HL-60 (cell line): ENCODE data around the gene HGD.

ENCODE experiments used
- DNase-seq, 2 experiments: peaks; one replicate each; pipeline ENCODE4 v3.0.0-alpha.2; 2010 to 2020; ENCODE audit warnings: low read depth in 1 of 2, low spot score in 1 of 2
- H3K27ac ChIP-seq: fragments of 250-450 bp; sonication (Bioruptor Pico); replicated peaks from 2 replicates; pipeline ENCODE4 v1.5.1; 2020; ENCODE audit warnings: mild to moderate bottlenecking, moderate library complexity
- H3K27me3 ChIP-seq: fragments of 250-450 bp; sonication (Bioruptor Pico); 2 replicates; pipeline ENCODE4 v1.5.1; 2021; ENCODE audit warnings: mild to moderate bottlenecking, moderate library complexity; ENCODE audit not compliant: insufficient read depth, poor library complexity, severe bottlenecking
- H3K4me3 ChIP-seq: replicated peaks from 2 replicates; pipeline ENCODE4 v1.5.1; 2011; ENCODE audit warnings: mild to moderate bottlenecking, control low read depth, low read length; ENCODE audit not compliant: insufficient read depth
- CTCF ChIP-seq: IDR thresholded peaks from one replicate; pipeline ENCODE4 v1.5.1; 2011; ENCODE audit warnings: low read length, control low read depth, inconsistent platforms; ENCODE audit not compliant: insufficient read depth
- GABPA ChIP-seq: IDR thresholded peaks from 2 replicates; pipeline ENCODE4 v1.6.1; 2012; ENCODE audit warnings: low read depth
- POLR2AphosphoS5 ChIP-seq: IDR thresholded peaks from 2 replicates; pipeline ENCODE4 v1.6.1; 2012; ENCODE audit warnings: low read depth
- REST ChIP-seq: IDR thresholded peaks from 2 replicates; pipeline ENCODE4 v1.6.1; 2012; ENCODE audit warnings: low read depth; ENCODE audit not compliant: insufficient replicate concordance
- SPI1 ChIP-seq: IDR thresholded peaks from 2 replicates; pipeline ENCODE4 v1.6.1; 2012; ENCODE audit warnings: low read depth, mild to moderate bottlenecking, borderline replicate concordance

Gene HGD

GRCh38 chr3:120689395-120689794 lies 7.4 kb upstream of the HGD start:
- TF ChIP-seq POLR2AphosphoS5 (no peak), GABPA (no peak), SPI1 (no peak), CTCF (no peak), REST (no peak)
- DNase-seq = no peak
- H3K4me3 ChIP-seq = no peak overlapping the region
- H3K27me3 ChIP-seq = no peaks in the 10 kb centered on the region
- H3K27ac ChIP-seq = no peak overlapping the region

GRCh38 chr3:120688121-120688520 lies 6.1 kb upstream of the HGD start:
- H3K27ac ChIP-seq = no peak overlapping the region
- no peak for DNase-seq
- H3K4me3 ChIP-seq = no peak overlapping the region
- no peak for TF ChIP-seq CTCF
- H3K27me3 ChIP-seq = no peaks in the 10 kb centered on the region

GRCh38 chr3:120685411-120685810 lies 3.4 kb upstream of the HGD start:
- H3K27me3 ChIP-seq = no peaks in the 10 kb centered on the region
- TF ChIP-seq CTCF (no peak), GABPA (no peak), SPI1 (no peak), POLR2AphosphoS5 (no peak), REST (no peak)
- H3K4me3 ChIP-seq = no peak overlapping the region
- no peak overlapping the region for H3K27ac ChIP-seq
- no peak for DNase-seq

- TF ChIP-seq GABPA (no peak), CTCF (no peak), REST (no peak), SPI1 (no peak), POLR2AphosphoS5 (no peak)
- H3K27ac ChIP-seq = no peak overlapping the region
- H3K4me3 ChIP-seq = no peak overlapping the region
- no peak for DNase-seq
- H3K27me3 ChIP-seq = no peaks in the 10 kb centered on the region
Measured at GRCh38 chr3:120684896-120685295, 2.9 kb upstream of the HGD start.
